Natural killer cell (primary cell): Measurements from ENCODE around the gene NUAK1. TPM values are rescaled to one million over a fixed set of nuclear protein-coding genes. Genes with fewer than 3 reads are reported as not detected.

ENCODE experiments used
- ATAC-seq, 3 donors: fragments of 150-1000 bp in 2 of 3; fragments of 200-7000 bp in 1 of 3; cut with Tn5 transposase; 1 replicate in 1 of 3; 2 replicates in 2 of 3; pipeline ENCODE4 v1.10.0; 2021; ENCODE audit warnings: mild to moderate bottlenecking in 2 of 3, moderate library complexity in 2 of 3
- DNase-seq, 2 donors: peaks; one replicate each; pipeline versions ENCODE4 v3.0.0 to v3.0.0-alpha.2; 2013 to 2021; ENCODE audit warnings: mixed read lengths in 1 of 2
- H3K27ac ChIP-seq: one replicate; pipeline ENCODE4 v1.5.1; 2013; ENCODE audit warnings: mild to moderate bottlenecking, low read length
- H3K27me3 ChIP-seq: one replicate; pipeline ENCODE4 v1.6.1; 2013; ENCODE audit warnings: low read length; ENCODE audit not compliant: control insufficient read depth, insufficient read depth
- H3K36me3 ChIP-seq: one replicate; pipeline ENCODE4 v1.6.1; 2013; ENCODE audit warnings: low read length; ENCODE audit not compliant: control insufficient read depth, insufficient read depth
- H3K4me1 ChIP-seq: one replicate; pipeline ENCODE4 v1.6.1; 2013; ENCODE audit warnings: low read length; ENCODE audit not compliant: control insufficient read depth, insufficient read depth
- H3K4me3 ChIP-seq: one replicate; pipeline ENCODE4 v1.5.1; 2013; ENCODE audit warnings: low read length
- H3K9me3 ChIP-seq: one replicate; pipeline ENCODE4 v1.6.1; 2013; ENCODE audit warnings: low read length; ENCODE audit not compliant: control insufficient read depth, insufficient read depth
- H3K27ac Mint-ChIP-seq, 2 donors: one replicate each; pipeline ENCODE4 v1.8.0; 2022; ENCODE audit warnings: mild to moderate bottlenecking in 2 of 2, mixed read lengths in 2 of 2, moderate library complexity in 1 of 2
- H3K27me3 Mint-ChIP-seq, 2 donors: one replicate each; pipeline ENCODE4 v1.8.0; 2022; ENCODE audit warnings: low read depth in 2 of 2, mixed read lengths in 2 of 2
- H3K36me3 Mint-ChIP-seq: one replicate; pipeline ENCODE4 v1.8.0; 2022; ENCODE audit warnings: mixed read lengths
- H3K4me1 Mint-ChIP-seq, 2 donors: one replicate each; pipeline ENCODE4 v1.8.0; 2022; ENCODE audit warnings: mixed read lengths in 2 of 2
- H3K4me3 Mint-ChIP-seq: one replicate; pipeline ENCODE4 v1.8.0; 2022; ENCODE audit warnings: mild to moderate bottlenecking, moderate library complexity, mixed read lengths
- H3K9me3 Mint-ChIP-seq, 2 donors: one replicate each; pipeline ENCODE4 v1.8.0; 2022; ENCODE audit warnings: mixed read lengths in 2 of 2
- CTCF ChIP-seq: fragments of 200-600 bp; IDR thresholded peaks from one replicate; pipeline ENCODE4 v1.8.0; 2022; ENCODE audit warnings: antibody characterized with exemption
- WGBS: methylation state at CpG from one replicate; pipeline ENCODE4 v1.1.7; 2013; ENCODE audit warnings: missing lambda C conversion rate; ENCODE audit not compliant: insufficient coverage; 5-methylcytosine and 5-hydroxymethylcytosine counted together
- intact Hi-C: fragments of 100-400 bp; cut with micrococcal nuclease; formaldehyde crosslinking; loops from one replicate; pipeline ENCODE4 v1.14.2; 2022
- total RNA-seq, 4 donors: library from RNA; stranded (reverse); fragments of 120-200 nt in 1 of 4; gene quantifications; one replicate each; pipeline versions ENCODE4 v1.2.3 to v1.2.4, GENCODE V29; 2013 to 2022

Gene NUAK1
- total RNA-seq, 3 donors from 2014 or later (not counting 1 experiment from before 2014, with no cell fraction given) = 1.4 to 10.9 (median 3.4) TPM

GRCh38 chr12:106078358-106079010 is 60.3 kb downstream of the NUAK1 start:
- no peak for ATAC-seq
- no peaks in the 10 kb centered on the region for H3K9me3 ChIP-seq
- no peak for DNase-seq
- no peak for TF ChIP-seq CTCF
- H3K27ac ChIP-seq = no peak overlapping the region
- Mint-ChIP-seq H3K9me3 (no peaks in the 10 kb centered on the region), H3K4me3 (no peak overlapping the region), H3K27ac (no peak overlapping the region), H3K36me3 (no peaks in the 10 kb centered on the region), H3K27me3 (peaks cover 8 to 48% of the 10 kb centered on the region in 2 donors), H3K4me1 (no peaks in the 10 kb centered on the region)
- 79% methylated on average over 9 of the region's 10 CpGs for WGBS
- no peaks in the 10 kb centered on the region for H3K36me3 ChIP-seq
- intact Hi-C loops = no loop called here
- H3K4me3 ChIP-seq = no peak overlapping the region
- no peaks in the 10 kb centered on the region for H3K4me1 ChIP-seq
- H3K27me3 ChIP-seq = no peaks in the 10 kb centered on the region

GRCh38 chr12:106074706-106075392 is 63.9 kb downstream of the NUAK1 start:
- 60% methylated on average over 9 of the region's 11 CpGs for WGBS
- Mint-ChIP-seq H3K36me3 (no peaks in the 10 kb centered on the region), H3K27ac (no peak overlapping the region), H3K4me3 (no peak overlapping the region), H3K4me1 (no peaks in the 10 kb centered on the region), H3K9me3 (no peaks in the 10 kb centered on the region), H3K27me3 (peaks cover 11 to 36% of the 10 kb centered on the region in 2 donors)
- Histone ChIP-seq H3K27me3 (no peaks in the 10 kb centered on the region), H3K36me3 (no peaks in the 10 kb centered on the region), H3K4me3 (no peak overlapping the region), H3K27ac (no peak overlapping the region), H3K4me1 (no peaks in the 10 kb centered on the region), H3K9me3 (no peaks in the 10 kb centered on the region)
- no peak for TF ChIP-seq CTCF
- intact Hi-C loops = no loop called here
- DNase-seq (no peak), ATAC-seq (no peak)

- ATAC-seq (no peak), DNase-seq (no peak)
- TF ChIP-seq CTCF = no peak
- H3K27ac Mint-ChIP-seq = no peak overlapping the region
- Histone ChIP-seq H3K36me3 (no peaks in the 10 kb centered on the region), H3K4me3 (no peak overlapping the region), H3K9me3 (no peaks in the 10 kb centered on the region), H3K27me3 (no peaks in the 10 kb centered on the region), H3K27ac (no peak overlapping the region), H3K4me1 (no peaks in the 10 kb centered on the region)
- 47% methylated on average over 1 of the region's 1 CpG for WGBS
- no peak overlapping the region for H3K4me3 Mint-ChIP-seq
- no peaks in the 10 kb centered on the region for H3K4me1 Mint-ChIP-seq
- H3K27me3 Mint-ChIP-seq = peaks cover 9 to 31% of the 10 kb centered on the region in 2 donors
- intact Hi-C loops = no loop called here
- no peaks in the 10 kb centered on the region for H3K36me3 Mint-ChIP-seq
- H3K9me3 Mint-ChIP-seq = no peaks in the 10 kb centered on the region
Measured at GRCh38 chr12:106074361-106074705, 64.4 kb downstream of the NUAK1 start.
